HepG2 (cell line): ENCODE data around the gene ZNF213. TPM values are rescaled to one million over a fixed set of nuclear protein-coding genes. Genes with fewer than 3 reads are reported as not detected.

Experiments
- FIP1L1 ChIP-seq: fragments of 200-400 bp; formaldehyde crosslinking; IDR thresholded peaks from 2 replicates; pipeline ENCODE4 v1.6.1; 2018; ENCODE audit warnings: low read depth, mild to moderate bottlenecking, low read length, moderate library complexity, borderline replicate concordance; ENCODE audit not compliant: insufficient read depth
- GABPA ChIP-seq, 2 experiments: IDR thresholded peaks; 2 replicates each; pipeline ENCODE4 v1.6.1; 2011 to 2016; ENCODE audit warnings: low read depth in 2 of 2, low read length in 1 of 2, missing biosample characterization in 1 of 2, missing genetic modification characterization in 1 of 2
- HES4 ChIP-seq: sonication (generic); formaldehyde crosslinking; IDR thresholded peaks from 2 replicates; pipeline ENCODE4 v1.9.0; 2021; ENCODE audit warnings: mild to moderate bottlenecking, missing genetic modification reagents, borderline replicate concordance
- HOXA9 ChIP-seq: sonication (generic); formaldehyde crosslinking; IDR thresholded peaks from 2 replicates; pipeline ENCODE4 v1.8.1; 2022; ENCODE audit warnings: missing genetic modification reagents, mild to moderate bottlenecking, moderate library complexity, borderline replicate concordance
- IKZF4 ChIP-seq: sonication (generic); formaldehyde crosslinking; IDR thresholded peaks from 2 replicates; pipeline ENCODE4 v1.5.1; 2020; ENCODE audit warnings: borderline replicate concordance, mild to moderate bottlenecking, low read depth, missing genetic modification reagents; ENCODE audit errors: not compliant biosample characterization
- PCBP1 ChIP-seq: fragments of 200-400 bp; formaldehyde crosslinking; IDR thresholded peaks from 2 replicates; pipeline ENCODE4 v1.6.1; 2017; ENCODE audit warnings: mild to moderate bottlenecking, low read depth, low read length, borderline replicate concordance
- RARG ChIP-seq: sonication (generic); formaldehyde crosslinking; IDR thresholded peaks from 2 replicates; pipeline ENCODE4 v1.4.0; 2020; ENCODE audit warnings: low read depth, mild to moderate bottlenecking, missing genetic modification reagents
- RELA ChIP-seq: sonication (generic); formaldehyde crosslinking; IDR thresholded peaks from 2 replicates; pipeline ENCODE4 v1.4.0; 2020; ENCODE audit warnings: missing genetic modification reagents
- RXRB ChIP-seq: IDR thresholded peaks from 2 replicates; pipeline ENCODE4 v1.6.1; 2016; ENCODE audit warnings: borderline replicate concordance, missing genetic modification reagents, missing compliant biosample characterization
- SNRNP70 ChIP-seq: fragments of 200-400 bp; formaldehyde crosslinking; IDR thresholded peaks from 2 replicates; pipeline ENCODE4 v1.6.1; 2017; ENCODE audit warnings: mild to moderate bottlenecking, low read depth, low read length, moderate library complexity
- YY1 ChIP-seq: IDR thresholded peaks from 2 replicates; pipeline ENCODE4 v1.6.1; 2011; ENCODE audit warnings: low read length, low read depth, moderate library complexity, mild to moderate bottlenecking; ENCODE audit not compliant: insufficient read depth, insufficient replicate concordance
- ZBTB8A ChIP-seq: sonication (generic); formaldehyde crosslinking; IDR thresholded peaks from 2 replicates; pipeline ENCODE4 v1.4.0; 2020; ENCODE audit warnings: mild to moderate bottlenecking, low read depth, missing genetic modification reagents, borderline replicate concordance
- ZFP36L2 ChIP-seq: sonication (generic); formaldehyde crosslinking; IDR thresholded peaks from 2 replicates; pipeline ENCODE4 v1.4.0; 2020; ENCODE audit warnings: missing genetic modification reagents
- ZNF598 ChIP-seq: sonication (generic); formaldehyde crosslinking; IDR thresholded peaks from 2 replicates; pipeline ENCODE4 v1.5.1; 2020; ENCODE audit warnings: mild to moderate bottlenecking, missing genetic modification reagents, borderline replicate concordance
- ZNF766 ChIP-seq: sonication (generic); formaldehyde crosslinking; IDR thresholded peaks from 2 replicates; pipeline ENCODE4 v1.5.0; 2020; ENCODE audit warnings: missing genetic modification reagents, borderline replicate concordance
- polyA plus RNA-seq, 8 experiments: library from polyadenylated mRNA; depleted of rRNA in 3 of 8; stranded (reverse) in 7 of 8; unstranded in 1 of 8; fragments of >200 nt; fragmentation: Illumina TruSeq in 4 of 8; extraction: Trizol in 4 of 8; gene quantifications; 2 replicates each; pipeline versions ENCODE4 v1.2.1 to v1.2.3, GENCODE V29; 2011 to 2016; ENCODE audit warnings: low read depth in 4 of 8, missing spikeins in 1 of 8, mixed read lengths in 1 of 8; ENCODE audit not compliant: insufficient read depth in 1 of 8
- total RNA-seq, 5 experiments: library from RNA; depleted of rRNA; stranded (reverse); fragments of >200 nt; fragmentation: Illumina TruSeq; extraction: Trizol; gene quantifications; 2 replicates each; pipeline ENCODE4 v1.2.3, GENCODE V29; 2016; ENCODE audit warnings: low read depth in 1 of 5
- TF ChIP-seq, protein P1 (sequence below): IDR thresholded peaks from 2 replicates; pipeline ENCODE4 v1.6.1; 2016; ENCODE audit warnings: missing compliant biosample characterization, missing genetic modification reagents, borderline replicate concordance
- TF ChIP-seq, protein P2 (sequence below): sonication (generic); formaldehyde crosslinking; IDR thresholded peaks from 2 replicates; pipeline ENCODE4 v1.4.0; 2020; ENCODE audit warnings: missing genetic modification reagents
- TF ChIP-seq, protein P3 (sequence below): sonication (generic); formaldehyde crosslinking; IDR thresholded peaks from 2 replicates; pipeline ENCODE4 v1.4.0; 2020; ENCODE audit warnings: missing genetic modification reagents, borderline replicate concordance

The ZNF213 gene
- total and polyA plus RNA-seq, 2 of the 13 experiments (the other 11 are each of a cell fraction or from before 2014, with no cell fraction given) = 0.59 to 0.97 TPM

DNA sequence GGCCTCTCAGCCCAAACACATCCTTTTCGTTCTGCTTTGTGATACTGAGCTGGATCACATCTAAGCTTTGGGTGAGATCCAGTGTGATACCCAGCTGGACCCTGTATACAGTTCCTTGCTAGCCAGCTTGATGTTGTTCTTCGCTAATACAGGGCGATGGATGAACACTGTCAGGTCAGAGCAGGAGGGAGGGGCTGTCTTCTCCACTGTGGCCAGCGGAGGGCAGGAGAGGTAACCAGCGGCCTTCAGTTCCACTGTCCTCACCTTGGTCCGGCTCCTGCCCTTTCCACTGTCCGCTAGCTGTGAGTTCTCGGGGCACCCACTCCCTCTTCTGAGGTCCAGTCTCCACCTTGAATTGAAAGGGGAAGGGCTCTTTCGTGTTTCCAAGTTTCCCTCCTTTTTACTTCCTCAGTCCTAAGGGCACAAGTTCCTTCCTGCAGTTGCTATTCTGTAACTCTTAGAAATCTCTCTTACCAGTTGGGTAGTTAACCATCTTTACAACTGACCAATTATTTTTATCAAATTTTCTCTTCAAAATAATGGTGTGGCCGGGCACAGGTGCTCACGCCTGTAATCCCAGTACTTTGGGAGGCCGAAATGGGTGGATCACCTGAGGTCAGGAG lies 3.0 kb upstream of the ZNF213 start (continued):
- TF ChIP-seq SNRNP70 (no peak), GABPA (IDR thresholded peaks at IDR 0.05; ENCODE audit: low read depth, low read length) (no peak), GABPA (CRISPR knock-in tag; IDR thresholded peaks at IDR 0.05; ENCODE audit: low read depth) (no peak), ZFP36L2 (CRISPR knock-in tag) (no peak), IKZF4 (no peak), RXRB (CRISPR knock-in tag) (peak; percentile 13; the same call in 1 of the 2 replicates), ZNF766 (CRISPR knock-in tag) (no peak), RELA (no peak), RARG (CRISPR knock-in tag) (no peak), PCBP1 (no peak), YY1 (no peak), ZBTB8A (no peak), FIP1L1 (no peak), HOXA9 (no peak), ZNF598 (no peak), HES4 (CRISPR knock-in tag) (no peak)
- TF ChIP-seq, protein P1, sequence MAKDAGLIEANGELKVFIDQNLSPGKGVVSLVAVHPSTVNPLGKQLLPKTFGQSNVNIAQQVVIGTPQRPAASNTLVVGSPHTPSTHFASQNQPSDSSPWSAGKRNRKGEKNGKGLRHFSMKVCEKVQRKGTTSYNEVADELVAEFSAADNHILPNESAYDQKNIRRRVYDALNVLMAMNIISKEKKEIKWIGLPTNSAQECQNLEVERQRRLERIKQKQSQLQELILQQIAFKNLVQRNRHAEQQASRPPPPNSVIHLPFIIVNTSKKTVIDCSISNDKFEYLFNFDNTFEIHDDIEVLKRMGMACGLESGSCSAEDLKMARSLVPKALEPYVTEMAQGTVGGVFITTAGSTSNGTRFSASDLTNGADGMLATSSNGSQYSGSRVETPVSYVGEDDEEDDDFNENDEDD = no peak
- TF ChIP-seq, protein P2, sequence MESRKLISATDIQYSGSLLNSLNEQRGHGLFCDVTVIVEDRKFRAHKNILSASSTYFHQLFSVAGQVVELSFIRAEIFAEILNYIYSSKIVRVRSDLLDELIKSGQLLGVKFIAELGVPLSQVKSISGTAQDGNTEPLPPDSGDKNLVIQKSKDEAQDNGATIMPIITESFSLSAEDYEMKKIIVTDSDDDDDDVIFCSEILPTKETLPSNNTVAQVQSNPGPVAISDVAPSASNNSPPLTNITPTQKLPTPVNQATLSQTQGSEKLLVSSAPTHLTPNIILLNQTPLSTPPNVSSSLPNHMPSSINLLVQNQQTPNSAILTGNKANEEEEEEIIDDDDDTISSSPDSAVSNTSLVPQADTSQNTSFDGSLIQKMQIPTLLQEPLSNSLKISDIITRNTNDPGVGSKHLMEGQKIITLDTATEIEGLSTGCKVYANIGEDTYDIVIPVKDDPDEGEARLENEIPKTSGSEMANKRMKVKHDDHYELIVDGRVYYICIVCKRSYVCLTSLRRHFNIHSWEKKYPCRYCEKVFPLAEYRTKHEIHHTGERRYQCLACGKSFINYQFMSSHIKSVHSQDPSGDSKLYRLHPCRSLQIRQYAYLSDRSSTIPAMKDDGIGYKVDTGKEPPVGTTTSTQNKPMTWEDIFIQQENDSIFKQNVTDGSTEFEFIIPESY (CRISPR knock-in tag) = peak; percentile 96
- TF ChIP-seq, protein P3, sequence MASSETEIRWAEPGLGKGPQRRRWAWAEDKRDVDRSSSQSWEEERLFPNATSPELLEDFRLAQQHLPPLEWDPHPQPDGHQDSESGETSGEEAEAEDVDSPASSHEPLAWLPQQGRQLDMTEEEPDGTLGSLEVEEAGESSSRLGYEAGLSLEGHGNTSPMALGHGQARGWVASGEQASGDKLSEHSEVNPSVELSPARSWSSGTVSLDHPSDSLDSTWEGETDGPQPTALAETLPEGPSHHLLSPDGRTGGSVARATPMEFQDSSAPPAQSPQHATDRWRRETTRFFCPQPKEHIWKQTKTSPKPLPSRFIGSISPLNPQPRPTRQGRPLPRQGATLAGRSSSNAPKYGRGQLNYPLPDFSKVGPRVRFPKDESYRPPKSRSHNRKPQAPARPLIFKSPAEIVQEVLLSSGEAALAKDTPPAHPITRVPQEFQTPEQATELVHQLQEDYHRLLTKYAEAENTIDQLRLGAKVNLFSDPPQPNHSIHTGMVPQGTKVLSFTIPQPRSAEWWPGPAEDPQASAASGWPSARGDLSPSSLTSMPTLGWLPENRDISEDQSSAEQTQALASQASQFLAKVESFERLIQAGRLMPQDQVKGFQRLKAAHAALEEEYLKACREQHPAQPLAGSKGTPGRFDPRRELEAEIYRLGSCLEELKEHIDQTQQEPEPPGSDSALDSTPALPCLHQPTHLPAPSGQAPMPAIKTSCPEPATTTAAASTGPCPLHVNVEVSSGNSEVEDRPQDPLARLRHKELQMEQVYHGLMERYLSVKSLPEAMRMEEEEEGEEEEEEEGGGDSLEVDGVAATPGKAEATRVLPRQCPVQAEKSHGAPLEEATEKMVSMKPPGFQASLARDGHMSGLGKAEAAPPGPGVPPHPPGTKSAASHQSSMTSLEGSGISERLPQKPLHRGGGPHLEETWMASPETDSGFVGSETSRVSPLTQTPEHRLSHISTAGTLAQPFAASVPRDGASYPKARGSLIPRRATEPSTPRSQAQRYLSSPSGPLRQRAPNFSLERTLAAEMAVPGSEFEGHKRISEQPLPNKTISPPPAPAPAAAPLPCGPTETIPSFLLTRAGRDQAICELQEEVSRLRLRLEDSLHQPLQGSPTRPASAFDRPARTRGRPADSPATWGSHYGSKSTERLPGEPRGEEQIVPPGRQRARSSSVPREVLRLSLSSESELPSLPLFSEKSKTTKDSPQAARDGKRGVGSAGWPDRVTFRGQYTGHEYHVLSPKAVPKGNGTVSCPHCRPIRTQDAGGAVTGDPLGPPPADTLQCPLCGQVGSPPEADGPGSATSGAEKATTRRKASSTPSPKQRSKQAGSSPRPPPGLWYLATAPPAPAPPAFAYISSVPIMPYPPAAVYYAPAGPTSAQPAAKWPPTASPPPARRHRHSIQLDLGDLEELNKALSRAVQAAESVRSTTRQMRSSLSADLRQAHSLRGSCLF (CRISPR knock-in tag) = no peak
